GM12878 (cell line): ENCODE results near the gene RYR2. TPM values are rescaled to one million over a fixed set of nuclear protein-coding genes. Genes with fewer than 3 reads are reported as not detected.

Experiments
- CEBPZ ChIP-seq: fragments of 150-350 bp; IDR thresholded peaks from 2 replicates; pipeline ENCODE4 v1.6.1; 2016; ENCODE audit warnings: low read depth, low read length
- CUX1 ChIP-seq: IDR thresholded peaks from 2 replicates; pipeline ENCODE4 v1.6.1; 2012; ENCODE audit warnings: improper control_type of control experiment, low read depth, low read length; ENCODE audit not compliant: insufficient replicate concordance
- E2F8 ChIP-seq: fragments of 450-650 bp; IDR thresholded peaks from 2 replicates; pipeline ENCODE4 v1.6.1; 2018; ENCODE audit warnings: mild to moderate bottlenecking, low read depth, moderate library complexity; ENCODE audit not compliant: partially characterized antibody
- EGR1 ChIP-seq, 2 experiments: IDR thresholded peaks; 1 replicate in 1 of 2; 2 replicates in 1 of 2; pipeline ENCODE4 v1.6.1; 2011 to 2012; ENCODE audit warnings: low read depth in 2 of 2, low read length in 2 of 2, borderline replicate concordance in 1 of 2, mild to moderate bottlenecking in 1 of 2, moderate library complexity in 1 of 2
- KAT2A ChIP-seq: conservative IDR thresholded peaks from 2 replicates; pipeline ENCODE4 v1.6.1; 2011; ENCODE audit warnings: low read depth, low read length; ENCODE audit not compliant: control insufficient read depth
- RAD21 ChIP-seq: IDR thresholded peaks from 2 replicates; pipeline ENCODE4 v1.6.1; 2011; ENCODE audit warnings: mild to moderate bottlenecking, low read depth, low read length, moderate library complexity; ENCODE audit not compliant: insufficient read depth
- TAF1 ChIP-seq: IDR thresholded peaks from 2 replicates; pipeline ENCODE4 v1.6.1; 2011; ENCODE audit warnings: mild to moderate bottlenecking, low read depth, low read length, borderline replicate concordance
- polyA plus RNA-seq, 11 experiments: library from polyadenylated mRNA; depleted of rRNA in 4 of 11; unstranded in 6 of 11; stranded (reverse) in 5 of 11; fragments of >200 nt; fragmentation: Nextera tagmentation in 4 of 11; fragmentation: Illumina TruSeq in 1 of 11; extraction: Ambion mirVana in 4 of 11; extraction: Trizol in 1 of 11; gene quantifications; 1 replicate in 1 of 11; 2 replicates in 10 of 11; pipeline versions ENCODE4 v1.2.1 to v1.2.3, GENCODE V29; 2011 to 2016; ENCODE audit warnings: inconsistent platforms in 2 of 11, missing spikeins in 2 of 11, low read depth in 1 of 11
- total RNA-seq, 4 experiments: library from RNA; depleted of rRNA in 3 of 4; stranded (reverse); fragments of >200 nt in 3 of 4; fragmentation: Illumina TruSeq in 1 of 4; extraction: Trizol in 1 of 4; gene quantifications; 2 replicates each; pipeline versions ENCODE4 v1.2.1 to v1.2.3, GENCODE V29; 2013 to 2021

RYR2 gene
- total and polyA plus RNA-seq, 10 of the 15 experiments (the other 5 are each of a cell fraction or from before 2014, with no cell fraction given): 0.01 to 0.04 TPM; not detected in 8

- TF ChIP-seq CEBPZ: no peak
- no peak for TF ChIP-seq KAT2A
- no peak for TF ChIP-seq TAF1
- no peak for TF ChIP-seq EGR1 (IDR thresholded peaks at IDR 0.05; ENCODE audit: borderline replicate concordance in 1 of 2, low read depth in 2 of 2, low read length in 2 of 2)
- no peak for TF ChIP-seq E2F8
- TF ChIP-seq RAD21: no peak
- no peak for TF ChIP-seq CUX1
Measured at GRCh38 chr1:237702161-237702560, 660.2 kb downstream of the RYR2 start (continued).
